Measurements from ENCODE around the gene PACRG. TPM values are rescaled to one million over a fixed set of nuclear protein-coding genes. Genes with fewer than 3 reads are reported as not detected.

PACRG gene
- total and polyA plus RNA-seq, 10 of the 15 experiments (the other 5 are each of a cell fraction or from before 2014, with no cell fraction given), result not detected

DNA sequence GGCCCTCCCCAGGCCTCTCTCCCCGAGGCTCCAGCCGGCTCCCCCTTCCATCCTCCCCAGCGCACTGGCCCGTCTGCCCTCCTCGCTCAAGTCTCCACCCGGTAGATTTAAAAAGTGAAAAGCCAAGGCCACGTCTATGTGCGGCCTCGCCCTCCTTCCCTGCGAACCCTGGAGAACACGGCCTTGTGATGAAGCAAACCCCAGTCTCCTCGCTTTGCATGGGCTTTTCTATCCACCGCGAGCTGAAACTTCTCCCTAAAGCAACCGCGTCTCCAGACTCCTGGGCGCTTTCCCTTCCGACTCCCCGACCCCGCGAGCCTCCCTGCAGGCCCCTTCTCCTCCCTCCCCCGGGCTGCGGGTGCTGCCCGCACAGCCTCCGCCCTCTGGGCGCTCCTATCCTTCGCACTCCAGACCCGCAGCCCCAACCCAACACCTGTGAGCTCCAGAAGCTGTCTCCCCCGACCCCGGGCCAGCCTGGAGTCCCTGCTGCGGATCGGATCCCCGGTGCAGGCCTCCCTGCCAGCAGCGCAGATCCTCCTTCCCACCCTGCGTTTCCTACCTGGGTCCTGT is 421.6 kb downstream of the PACRG start (continued):
- TF ChIP-seq, protein P1, sequence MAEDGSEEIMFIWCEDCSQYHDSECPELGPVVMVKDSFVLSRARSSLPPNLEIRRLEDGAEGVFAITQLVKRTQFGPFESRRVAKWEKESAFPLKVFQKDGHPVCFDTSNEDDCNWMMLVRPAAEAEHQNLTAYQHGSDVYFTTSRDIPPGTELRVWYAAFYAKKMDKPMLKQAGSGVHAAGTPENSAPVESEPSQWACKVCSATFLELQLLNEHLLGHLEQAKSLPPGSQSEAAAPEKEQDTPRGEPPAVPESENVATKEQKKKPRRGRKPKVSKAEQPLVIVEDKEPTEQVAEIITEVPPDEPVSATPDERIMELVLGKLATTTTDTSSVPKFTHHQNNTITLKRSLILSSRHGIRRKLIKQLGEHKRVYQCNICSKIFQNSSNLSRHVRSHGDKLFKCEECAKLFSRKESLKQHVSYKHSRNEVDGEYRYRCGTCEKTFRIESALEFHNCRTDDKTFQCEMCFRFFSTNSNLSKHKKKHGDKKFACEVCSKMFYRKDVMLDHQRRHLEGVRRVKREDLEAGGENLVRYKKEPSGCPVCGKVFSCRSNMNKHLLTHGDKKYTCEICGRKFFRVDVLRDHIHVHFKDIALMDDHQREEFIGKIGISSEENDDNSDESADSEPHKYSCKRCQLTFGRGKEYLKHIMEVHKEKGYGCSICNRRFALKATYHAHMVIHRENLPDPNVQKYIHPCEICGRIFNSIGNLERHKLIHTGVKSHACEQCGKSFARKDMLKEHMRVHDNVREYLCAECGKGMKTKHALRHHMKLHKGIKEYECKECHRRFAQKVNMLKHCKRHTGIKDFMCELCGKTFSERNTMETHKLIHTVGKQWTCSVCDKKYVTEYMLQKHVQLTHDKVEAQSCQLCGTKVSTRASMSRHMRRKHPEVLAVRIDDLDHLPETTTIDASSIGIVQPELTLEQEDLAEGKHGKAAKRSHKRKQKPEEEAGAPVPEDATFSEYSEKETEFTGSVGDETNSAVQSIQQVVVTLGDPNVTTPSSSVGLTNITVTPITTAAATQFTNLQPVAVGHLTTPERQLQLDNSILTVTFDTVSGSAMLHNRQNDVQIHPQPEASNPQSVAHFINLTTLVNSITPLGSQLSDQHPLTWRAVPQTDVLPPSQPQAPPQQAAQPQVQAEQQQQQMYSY (CRISPR knock-in tag; IDR thresholded peaks at IDR 0.05), result no peak
- TF ChIP-seq, protein P2, sequence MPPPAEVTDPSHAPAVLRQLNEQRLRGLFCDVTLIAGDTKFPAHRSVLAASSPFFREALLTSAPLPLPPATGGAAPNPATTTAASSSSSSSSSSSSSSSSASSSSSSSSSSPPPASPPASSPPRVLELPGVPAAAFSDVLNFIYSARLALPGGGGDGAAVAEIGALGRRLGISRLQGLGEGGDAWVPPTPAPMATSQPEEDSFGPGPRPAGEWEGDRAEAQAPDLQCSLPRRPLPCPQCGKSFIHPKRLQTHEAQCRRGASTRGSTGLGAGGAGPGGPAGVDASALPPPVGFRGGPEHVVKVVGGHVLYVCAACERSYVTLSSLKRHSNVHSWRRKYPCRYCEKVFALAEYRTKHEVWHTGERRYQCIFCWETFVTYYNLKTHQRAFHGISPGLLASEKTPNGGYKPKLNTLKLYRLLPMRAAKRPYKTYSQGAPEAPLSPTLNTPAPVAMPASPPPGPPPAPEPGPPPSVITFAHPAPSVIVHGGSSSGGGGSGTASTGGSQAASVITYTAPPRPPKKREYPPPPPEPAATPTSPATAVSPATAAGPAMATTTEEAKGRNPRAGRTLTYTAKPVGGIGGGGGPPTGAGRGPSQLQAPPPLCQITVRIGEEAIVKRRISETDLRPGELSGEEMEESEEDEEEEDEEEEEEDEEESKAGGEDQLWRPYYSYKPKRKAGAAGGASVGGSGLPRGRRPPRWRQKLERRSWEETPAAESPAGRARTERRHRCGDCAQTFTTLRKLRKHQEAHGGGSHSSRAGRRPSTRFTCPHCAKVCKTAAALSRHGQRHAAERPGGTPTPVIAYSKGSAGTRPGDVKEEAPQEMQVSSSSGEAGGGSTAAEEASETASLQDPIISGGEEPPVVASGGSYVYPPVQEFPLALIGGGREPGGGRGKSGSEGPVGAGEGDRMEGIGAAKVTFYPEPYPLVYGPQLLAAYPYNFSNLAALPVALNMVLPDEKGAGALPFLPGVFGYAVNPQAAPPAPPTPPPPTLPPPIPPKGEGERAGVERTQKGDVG (CRISPR knock-in tag; IDR thresholded peaks at IDR 0.05), result no peak
- no peak for TF ChIP-seq SREBF1 (IDR thresholded peaks at IDR 0.05; ENCODE audit: low read length)
- TF ChIP-seq, protein P3, sequence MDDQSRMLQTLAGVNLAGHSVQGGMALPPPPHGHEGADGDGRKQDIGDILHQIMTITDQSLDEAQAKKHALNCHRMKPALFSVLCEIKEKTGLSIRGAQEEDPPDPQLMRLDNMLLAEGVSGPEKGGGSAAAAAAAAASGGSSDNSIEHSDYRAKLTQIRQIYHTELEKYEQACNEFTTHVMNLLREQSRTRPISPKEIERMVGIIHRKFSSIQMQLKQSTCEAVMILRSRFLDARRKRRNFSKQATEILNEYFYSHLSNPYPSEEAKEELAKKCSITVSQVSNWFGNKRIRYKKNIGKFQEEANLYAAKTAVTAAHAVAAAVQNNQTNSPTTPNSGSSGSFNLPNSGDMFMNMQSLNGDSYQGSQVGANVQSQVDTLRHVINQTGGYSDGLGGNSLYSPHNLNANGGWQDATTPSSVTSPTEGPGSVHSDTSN (IDR thresholded peaks at IDR 0.05; ENCODE audit: insufficient replicate concordance, low read depth, low read length), result no peak
- no peak for TF ChIP-seq SUZ12 (IDR thresholded peaks at IDR 0.05; ENCODE audit: unreplicated experiment)
- TF ChIP-seq, protein P4, sequence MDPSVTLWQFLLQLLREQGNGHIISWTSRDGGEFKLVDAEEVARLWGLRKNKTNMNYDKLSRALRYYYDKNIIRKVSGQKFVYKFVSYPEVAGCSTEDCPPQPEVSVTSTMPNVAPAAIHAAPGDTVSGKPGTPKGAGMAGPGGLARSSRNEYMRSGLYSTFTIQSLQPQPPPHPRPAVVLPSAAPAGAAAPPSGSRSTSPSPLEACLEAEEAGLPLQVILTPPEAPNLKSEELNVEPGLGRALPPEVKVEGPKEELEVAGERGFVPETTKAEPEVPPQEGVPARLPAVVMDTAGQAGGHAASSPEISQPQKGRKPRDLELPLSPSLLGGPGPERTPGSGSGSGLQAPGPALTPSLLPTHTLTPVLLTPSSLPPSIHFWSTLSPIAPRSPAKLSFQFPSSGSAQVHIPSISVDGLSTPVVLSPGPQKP (IDR thresholded peaks at IDR 0.05; ENCODE audit: low read depth, low read length), result no peak
- TF ChIP-seq SPI1 (IDR thresholded peaks at IDR 0.05; ENCODE audit: borderline replicate concordance, insufficient read depth, low read depth, low read length), result no peak
- TF ChIP-seq SIX5 (IDR thresholded peaks at IDR 0.05; ENCODE audit: low read depth, low read length, severe bottlenecking), result no peak
- no peak for TF ChIP-seq TCF3 (IDR thresholded peaks at IDR 0.05; ENCODE audit: borderline replicate concordance, insufficient read depth, low read depth, low read length)
- TF ChIP-seq ZNF217 (IDR thresholded peaks at IDR 0.05), result no peak
